ENCODE data around the gene TSN. TPM values are rescaled to one million over a fixed set of nuclear protein-coding genes. Genes with fewer than 3 reads are reported as not detected.

Gene TSN
- total and polyA plus RNA-seq, 10 of the 15 experiments (the other 5 are each of a cell fraction or from before 2014, with no cell fraction given): 45.6 to 102 (median 59.2) TPM

GRCh38 chr2:121798617-121799016, 43.2 kb downstream of the TSN start:
- H3K9me3 ChIP-seq (replicated peaks; ENCODE audit: control insufficient read depth, insufficient read depth, low read length): peaks cover 4% of the 10 kb centered on the region; the same call in 1 of the 3 replicates
- no peaks in the 10 kb centered on the region for H4K20me1 ChIP-seq (ENCODE audit: control insufficient read depth, insufficient read depth)
- no peak overlapping the region for H3K4me2 ChIP-seq (ENCODE audit: control insufficient read depth, insufficient read depth)
- no peak overlapping the region for H3K4me3 ChIP-seq
- FAIRE-seq: no peak
- no peak for DNase-seq (ENCODE audit: low read depth, low spot score)
- no peak overlapping the region for H3K9ac ChIP-seq (ENCODE audit: control insufficient read depth, insufficient read depth, low read length)
- POLR2A ChIA-PET: no interaction called here
- ATAC-seq: no peak
- no peak overlapping the region for H3K27ac ChIP-seq (ENCODE audit: control insufficient read depth, insufficient read depth)
- no TSS peak for BruUV-seq (replicated peaks)
- 55% methylated on average over 1 of the region's 1 CpG for WGBS (ENCODE audit: insufficient coverage, insufficient replicate concordance, low lambda C conversion rate, missing lambda C conversion rate)
- no peaks in the 10 kb centered on the region for H3K27me3 ChIP-seq (replicated peaks in 1 of 2; ENCODE audit: control insufficient read depth in 2 of 2, insufficient read depth in 2 of 2, low read length in 1 of 2)
- SMC1A ChIA-PET (ENCODE audit: uncharacterized antibody, unreplicated experiment): no interaction called here
- no peak overlapping the region for H2AFZ ChIP-seq (ENCODE audit: control insufficient read depth, low read depth, low read length)
- no peak for TF ChIP-seq BMI1 (IDR thresholded peaks at IDR 0.05; ENCODE audit: borderline replicate concordance)
- TF ChIP-seq ELK1 (IDR thresholded peaks at IDR 0.05; ENCODE audit: low read depth, low read length): no peak
- no peak for TF ChIP-seq KLF5 (IDR thresholded peaks at IDR 0.05; ENCODE audit: partially characterized antibody)
- TF ChIP-seq POLR2AphosphoS2 (IDR thresholded peaks at IDR 0.05; ENCODE audit: low read depth, low read length): no peak
- TF ChIP-seq POLR2AphosphoS5 (IDR thresholded peaks at IDR 0.05; ENCODE audit: low read length): no peak
- no peak for TF ChIP-seq HDAC2 (IDR thresholded peaks at IDR 0.05)
- TF ChIP-seq CREB1 (IDR thresholded peaks at IDR 0.05; ENCODE audit: low read depth): no peak
- no peak for TF ChIP-seq NR2C2 (IDR thresholded peaks at IDR 0.05; ENCODE audit: borderline replicate concordance, control insufficient read depth, insufficient read length, low read depth)
- TF ChIP-seq E2F4 (IDR thresholded peaks at IDR 0.05; ENCODE audit: low read depth, low read length): no peak
- TF ChIP-seq MYB (IDR thresholded peaks at IDR 0.05; ENCODE audit: borderline replicate concordance, low read depth, low read length): no peak
- TF ChIP-seq RUNX3 (IDR thresholded peaks at IDR 0.05; ENCODE audit: low read length): no peak
- TF ChIP-seq IRF5 (IDR thresholded peaks at IDR 0.05; ENCODE audit: borderline replicate concordance): no peak
- no peak for TF ChIP-seq RAD21 (IDR thresholded peaks at IDR 0.05; ENCODE audit: insufficient read depth, low read depth, low read length)
- TF ChIP-seq TAF1 (IDR thresholded peaks at IDR 0.05; ENCODE audit: borderline replicate concordance, low read depth, low read length): no peak
- intact Hi-C loops (cut with micrococcal nuclease; ENCODE audit: unreplicated experiment): no loop called here
- peaks cover 1% of the 10 kb centered on the region; the same call in 1 of the 2 replicates for H3K4me1 ChIP-seq (ENCODE audit: control insufficient read depth, insufficient read depth, low read length)
- CTCF ChIA-PET: interaction anchor here (1.2 kb wide), 1 partner anchor 8 kb away, joined by 3 read pairs; no protein-coding TSS in a partner anchor
- no peaks in the 10 kb centered on the region for H3K79me2 ChIP-seq (ENCODE audit: control insufficient read depth, insufficient read depth, low read length)
- RAD21 ChIA-PET (ENCODE audit: unreplicated experiment): no interaction called here
- no peaks in the 10 kb centered on the region for H3K36me3 ChIP-seq (ENCODE audit: control insufficient read depth in 2 of 2, insufficient read depth in 2 of 2, low read length in 1 of 2)
- in situ Hi-C loops (cut with MboI): no loop called here
